Bronchial epithelial cell (primary cell): Measurements from ENCODE around the gene CSDE1. TPM values are rescaled to one million over a fixed set of nuclear protein-coding genes. Genes with fewer than 3 reads are reported as not detected.

Experiments
- DNase-seq: peaks from one replicate; pipeline ENCODE4 v3.0.0-alpha.2; 2010; ENCODE audit warnings: low read depth
- FAIRE-seq: peaks from 2 replicates; lab custom pipeline; 2011; peaks lifted over from hg19 to GRCh38; lab: Jason Lieb, UNC
- H3K27me3 ChIP-seq: 2 replicates; pipeline ENCODE4 v1.5.1; 2011; ENCODE audit warnings: low read length; ENCODE audit not compliant: control insufficient read depth, insufficient read depth
- H3K36me3 ChIP-seq: 2 replicates; pipeline ENCODE4 v1.5.1; 2011; ENCODE audit warnings: low read length; ENCODE audit not compliant: control insufficient read depth, insufficient read depth
- H3K4me3 ChIP-seq: 2 replicates; pipeline ENCODE4 v1.5.1; 2011; ENCODE audit warnings: mild to moderate bottlenecking, low read depth, low read length, control low read depth
- CTCF ChIP-seq: IDR thresholded peaks from 2 replicates; pipeline ENCODE4 v1.5.1; 2011; ENCODE audit warnings: mild to moderate bottlenecking, moderate library complexity, low read length, control low read depth, inconsistent platforms; ENCODE audit not compliant: insufficient read depth, severe bottlenecking
- total RNA-seq: library from RNA; depleted of rRNA; stranded (reverse); fragments of >200 nt; gene quantifications from 2 replicates; pipeline ENCODE4 v1.2.1, GENCODE V29; 2014

The CSDE1 gene
- total RNA-seq, 1 donor from 2014 or later, result 875 TPM

GRCh38 chr1:114707604-114708003 is 50.2 kb downstream of the CSDE1 start:
- H3K36me3 ChIP-seq, result peaks cover 12% of the 10 kb centered on the region
- no peak for DNase-seq
- no peak for TF ChIP-seq CTCF
- no peak for FAIRE-seq
- no peaks in the 10 kb centered on the region for H3K27me3 ChIP-seq
- no peak overlapping the region for H3K4me3 ChIP-seq

DNA sequence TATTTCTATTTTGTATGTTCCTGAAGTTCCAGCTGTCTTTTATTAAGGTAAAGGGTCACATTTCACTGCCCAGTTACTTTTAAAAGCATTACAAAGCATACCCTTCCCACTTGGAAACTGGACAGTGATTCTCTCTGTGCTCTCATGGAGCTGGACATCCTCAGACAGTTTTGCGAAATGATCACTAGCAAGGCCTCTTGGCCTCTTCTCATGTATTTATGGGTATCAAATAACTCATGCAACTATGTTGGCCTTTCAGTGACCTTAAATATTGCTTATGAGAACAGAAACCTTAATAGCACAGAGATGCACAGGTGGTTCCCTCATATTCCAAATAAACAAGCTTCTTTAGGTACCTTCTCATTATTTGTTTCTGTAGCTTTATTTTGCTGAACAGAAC is 54.5 kb downstream of the CSDE1 start:
- FAIRE-seq, result no peak
- DNase-seq, result no peak
- H3K4me3 ChIP-seq, result no peak overlapping the region
- no peaks in the 10 kb centered on the region for H3K27me3 ChIP-seq
- peaks cover 4% of the 10 kb centered on the region for H3K36me3 ChIP-seq
- TF ChIP-seq CTCF, result no peak

DNA sequence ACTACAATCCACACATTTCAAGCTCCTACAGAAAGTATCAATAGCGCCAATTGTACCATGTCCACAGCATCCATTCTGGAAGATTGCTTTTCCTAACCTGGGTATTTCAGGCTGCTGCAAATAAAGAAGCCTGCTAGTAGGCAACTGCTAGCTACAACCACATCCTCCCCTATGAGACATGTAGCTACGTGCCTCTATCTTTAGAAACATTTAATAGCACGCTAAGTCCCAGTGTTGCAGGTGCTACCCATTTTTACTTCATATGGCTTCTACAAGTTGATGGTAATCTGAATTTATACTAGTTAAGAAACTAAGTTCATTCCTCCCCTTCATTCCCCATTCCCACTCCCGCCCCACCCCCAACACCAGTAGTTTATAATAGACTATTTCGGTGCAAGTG is 55.0 kb downstream of the CSDE1 start:
- TF ChIP-seq CTCF, result no peak
- Histone ChIP-seq H3K27me3 (no peaks in the 10 kb centered on the region), H3K36me3 (peaks cover 3% of the 10 kb centered on the region), H3K4me3 (no peak overlapping the region)
- DNase-seq (peak; percentile 44), FAIRE-seq (no peak)

DNA sequence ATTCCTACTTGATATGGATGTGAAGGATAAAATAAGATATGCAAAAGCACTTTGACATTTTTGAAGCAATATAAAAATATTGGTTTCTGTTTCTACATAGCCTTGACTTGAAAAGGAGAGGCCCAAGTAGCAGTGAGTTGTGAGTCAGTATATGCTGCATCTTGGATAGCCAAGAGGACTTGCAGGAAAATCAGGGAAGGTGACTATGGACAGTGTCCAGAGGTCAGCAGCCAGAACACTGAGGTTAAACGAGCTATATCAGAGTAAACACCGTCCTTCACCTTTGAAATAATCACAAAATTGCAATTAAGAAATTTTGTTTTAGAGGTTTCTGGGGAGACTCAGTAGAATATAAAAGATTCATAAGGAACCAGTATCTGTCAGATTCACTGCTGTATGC is 55.9 kb downstream of the CSDE1 start:
- FAIRE-seq, result no peak
- H3K27me3 ChIP-seq, result no peaks in the 10 kb centered on the region

DNA sequence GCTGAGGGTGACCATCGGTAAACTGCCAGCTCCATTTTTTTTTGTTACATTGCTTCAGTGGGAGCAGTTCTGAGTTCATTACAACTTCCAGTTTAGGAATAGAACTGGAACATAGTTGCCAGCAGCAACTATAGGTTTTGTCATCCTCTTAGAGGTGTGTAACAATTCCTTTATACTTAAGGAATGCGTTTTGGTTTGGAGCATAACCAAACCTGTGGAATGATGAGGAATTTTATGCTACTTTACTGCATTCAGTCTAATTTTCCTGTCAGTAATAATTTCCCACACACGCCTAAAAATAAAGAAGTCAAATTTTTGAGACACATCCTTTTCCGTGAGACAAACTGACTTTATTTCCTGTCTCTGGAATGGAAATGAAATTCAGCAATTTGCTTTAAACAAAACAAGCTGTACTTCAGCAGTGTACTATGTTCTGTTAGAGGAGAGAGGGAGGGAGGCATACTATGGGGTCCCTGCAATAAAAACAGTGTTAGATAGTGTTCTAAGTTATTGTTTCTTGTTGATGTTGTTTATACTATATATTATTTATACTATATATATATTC is 57.7 kb downstream of the CSDE1 start:
- FAIRE-seq (no peak), DNase-seq (no peak)
- no peaks in the 10 kb centered on the region for H3K27me3 ChIP-seq
- TF ChIP-seq CTCF, result no peak
- H3K36me3 ChIP-seq, result no peaks in the 10 kb centered on the region
- H3K4me3 ChIP-seq, result no peak overlapping the region

More for the DNA sequence above, 55.9 kb downstream of the CSDE1 start:
- Histone ChIP-seq H3K4me3 (no peak overlapping the region), H3K36me3 (peaks cover 1% of the 10 kb centered on the region)
- DNase-seq, result no peak
- TF ChIP-seq CTCF, result no peak

GRCh38 chr1:114696810-114697209 is 61.0 kb downstream of the CSDE1 start:
- Histone ChIP-seq H3K36me3 (no peaks in the 10 kb centered on the region), H3K27me3 (no peaks in the 10 kb centered on the region), H3K4me3 (no peak overlapping the region)
- FAIRE-seq (no peak), DNase-seq (no peak)
- TF ChIP-seq CTCF, result no peak
